Fibroblast of skin of abdomen (primary cell): ENCODE data around the gene IQGAP2.
A peak's percentile ranks its signal among the peaks of the same experiment; 100 is the strongest.
"Not testable (repeated sequence)": the region's sequence is repeated elsewhere in the genome, so short reads cannot be mapped to it uniquely, and the experiment has no call there.

ENCODE experiments used
- DNase-seq: peaks from one replicate; pipeline ENCODE4 v3.0.0-alpha.2; 2013

IQGAP2 gene

DNA sequence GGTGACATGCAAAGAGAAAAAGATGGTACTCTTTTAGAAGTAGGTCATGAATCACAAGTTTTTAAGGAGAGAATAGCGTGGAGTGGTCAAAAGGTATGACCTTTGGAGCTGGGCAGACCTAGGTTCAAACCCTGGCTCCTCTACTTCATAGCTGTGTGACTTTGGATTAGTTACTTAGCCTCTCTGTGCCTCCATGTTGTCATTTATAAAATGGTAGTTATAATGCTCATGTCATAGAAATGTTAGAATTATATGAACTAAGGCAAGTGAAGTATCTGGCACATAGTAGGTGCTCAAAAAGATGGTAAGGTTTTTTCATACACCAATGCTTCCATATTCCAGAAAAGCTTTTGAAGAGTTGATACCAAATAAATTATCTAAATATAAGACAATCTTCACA, 320.2 kb downstream of the IQGAP2 start:
- DNase-seq = no peak

DNA sequence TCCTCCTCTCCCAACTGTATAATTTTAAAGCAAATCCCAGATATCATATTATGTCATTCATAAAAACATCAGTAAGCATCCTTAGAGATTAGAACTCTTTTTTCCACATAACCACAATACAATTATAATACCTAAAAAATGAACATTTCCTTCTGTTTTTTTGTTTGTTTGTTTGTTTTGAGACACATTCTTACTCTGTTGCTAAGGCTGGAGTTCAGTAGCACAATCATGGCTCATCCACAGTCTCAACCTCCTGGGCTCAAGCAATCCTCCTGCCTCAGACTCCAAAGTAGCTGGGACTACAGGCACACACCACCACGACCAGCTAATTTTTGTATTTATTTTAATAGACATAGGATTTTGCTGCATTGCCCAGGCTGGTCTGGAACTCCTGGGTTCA, 320.8 kb downstream of the IQGAP2 start:
- no peak for DNase-seq

- peak; percentile 58 for DNase-seq
These were observed 321.8 kb downstream of the IQGAP2 start for GRCh38 chr5:76724871-76725270.

DNA sequence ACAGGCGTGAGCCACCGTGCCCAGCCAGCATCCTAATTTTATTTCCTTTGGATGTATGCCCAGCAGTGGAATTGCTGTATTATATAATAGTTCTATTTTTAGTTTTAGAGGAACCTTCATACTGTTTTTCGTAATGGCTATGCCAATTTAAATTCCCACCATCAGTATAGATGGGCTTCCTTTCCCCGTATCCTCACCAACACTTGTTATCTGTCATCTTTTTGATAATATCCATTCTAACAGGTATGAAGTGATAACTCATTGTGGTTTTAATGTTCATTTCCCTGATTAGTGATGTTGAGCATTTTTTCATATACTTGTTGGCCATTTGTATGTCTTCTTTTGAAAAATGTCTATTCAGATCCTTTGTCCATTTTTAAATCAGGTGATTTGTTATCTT, 325.9 kb downstream of the IQGAP2 start:
- DNase-seq = no peak

DNA sequence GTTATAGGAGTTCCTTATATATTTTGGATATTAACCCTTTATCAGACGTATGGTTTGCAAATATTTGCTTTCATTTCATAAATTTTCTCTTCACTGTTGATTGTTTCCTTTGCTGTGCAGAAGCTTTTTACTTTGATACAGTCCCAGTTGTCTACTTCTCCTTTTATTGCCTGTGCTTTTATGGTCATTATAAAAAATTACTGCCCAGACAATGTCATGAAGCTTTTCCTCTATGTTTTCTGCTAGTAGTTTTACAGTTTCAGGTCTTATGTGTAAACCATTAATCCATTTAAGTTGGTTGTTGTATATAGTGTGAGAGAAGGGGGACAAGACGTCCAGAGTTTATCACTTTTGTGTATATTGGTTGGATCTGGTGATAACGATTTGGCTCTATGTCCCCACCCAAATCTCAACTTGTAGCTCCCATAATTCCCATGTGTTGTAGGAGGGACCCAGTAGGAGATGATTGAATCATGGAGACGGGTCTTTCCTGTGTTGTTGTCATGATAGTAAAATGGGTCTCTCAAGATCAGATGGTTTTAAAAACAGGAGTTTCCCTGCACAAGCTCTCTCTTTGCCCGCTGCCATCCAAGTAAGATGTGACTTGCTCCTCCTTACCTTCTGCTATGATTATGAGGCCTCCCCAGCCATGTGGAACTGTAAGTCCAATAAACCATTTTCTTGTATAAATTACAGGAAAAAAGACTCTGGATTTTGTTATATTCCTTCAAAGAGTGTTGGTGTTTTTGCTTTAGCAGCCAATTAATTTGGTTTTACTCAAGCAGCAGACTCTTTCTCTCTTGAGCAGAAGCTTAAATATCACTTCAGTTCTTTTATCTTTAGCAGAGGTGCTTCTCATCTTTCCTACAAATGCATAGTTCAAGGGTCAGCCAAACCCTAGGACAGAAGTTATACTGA, 326.5 kb downstream of the IQGAP2 start:
- no peak for DNase-seq

DNA sequence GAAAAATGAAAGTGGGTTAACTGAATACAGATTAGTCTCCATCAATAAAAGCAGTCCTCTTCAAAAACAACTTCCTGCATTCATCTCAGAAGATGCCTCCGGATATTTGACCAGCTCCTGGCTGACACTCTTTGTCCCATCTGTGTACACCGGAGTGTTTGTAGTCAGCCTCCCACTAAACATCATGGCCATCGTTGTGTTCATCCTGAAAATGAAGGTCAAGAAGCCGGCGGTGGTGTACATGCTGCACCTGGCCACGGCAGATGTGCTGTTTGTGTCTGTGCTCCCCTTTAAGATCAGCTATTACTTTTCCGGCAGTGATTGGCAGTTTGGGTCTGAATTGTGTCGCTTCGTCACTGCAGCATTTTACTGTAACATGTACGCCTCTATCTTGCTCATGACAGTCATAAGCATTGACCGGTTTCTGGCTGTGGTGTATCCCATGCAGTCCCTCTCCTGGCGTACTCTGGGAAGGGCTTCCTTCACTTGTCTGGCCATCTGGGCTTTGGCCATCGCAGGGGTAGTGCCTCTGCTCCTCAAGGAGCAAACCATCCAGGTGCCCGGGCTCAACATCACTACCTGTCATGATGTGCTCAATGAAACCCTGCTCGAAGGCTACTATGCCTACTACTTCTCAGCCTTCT, 329.4 kb downstream of the IQGAP2 start:
- no peak for DNase-seq

GRCh38 chr5:76733049-76733417, 329.9 kb downstream of the IQGAP2 start:
- no peak for DNase-seq

- DNase-seq = no peak
These were observed 332.9 kb downstream of the IQGAP2 start for GRCh38 chr5:76735762-76736545.

DNA sequence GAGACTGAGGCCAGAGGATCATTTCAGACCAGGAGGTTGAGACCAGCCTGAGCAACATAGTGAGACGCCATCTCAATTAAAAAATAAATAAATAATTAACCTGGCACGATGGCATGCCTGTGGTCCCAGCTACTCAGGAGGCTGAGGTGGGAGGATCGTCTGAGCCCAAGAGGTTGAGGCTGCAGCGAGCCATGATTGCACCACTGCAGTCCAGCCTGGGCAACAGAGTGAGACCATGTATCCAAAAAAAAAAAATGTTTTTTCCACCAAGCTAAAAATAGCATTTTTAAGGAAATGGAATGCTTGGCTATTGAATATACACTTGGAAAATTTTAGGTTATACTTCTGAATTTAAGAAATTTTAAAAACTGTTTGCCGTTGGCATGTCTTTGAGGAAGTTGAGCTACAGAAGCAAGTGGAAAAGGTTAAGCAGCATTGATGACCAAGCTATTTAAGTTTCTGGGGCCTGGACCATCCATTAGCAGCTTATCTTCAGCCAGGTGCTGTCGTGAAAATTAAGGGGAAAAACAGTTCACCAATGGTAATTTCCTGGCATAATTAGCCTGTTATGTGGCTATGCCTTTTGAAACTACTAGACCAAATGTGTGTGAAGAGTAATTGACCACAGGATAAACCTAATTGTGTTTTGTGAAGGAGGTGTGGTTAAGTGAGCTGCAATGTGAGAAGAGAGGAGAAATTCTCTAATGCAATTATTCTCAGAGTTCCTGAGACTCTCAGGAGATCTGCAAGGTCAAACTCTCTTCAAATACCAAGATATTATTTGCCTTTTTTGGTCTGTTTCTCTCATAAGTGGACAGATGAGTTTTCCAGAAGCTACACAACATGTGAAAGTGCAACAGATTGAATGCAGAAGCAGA, 333.8 kb downstream of the IQGAP2 start:
- no peak for DNase-seq

DNA sequence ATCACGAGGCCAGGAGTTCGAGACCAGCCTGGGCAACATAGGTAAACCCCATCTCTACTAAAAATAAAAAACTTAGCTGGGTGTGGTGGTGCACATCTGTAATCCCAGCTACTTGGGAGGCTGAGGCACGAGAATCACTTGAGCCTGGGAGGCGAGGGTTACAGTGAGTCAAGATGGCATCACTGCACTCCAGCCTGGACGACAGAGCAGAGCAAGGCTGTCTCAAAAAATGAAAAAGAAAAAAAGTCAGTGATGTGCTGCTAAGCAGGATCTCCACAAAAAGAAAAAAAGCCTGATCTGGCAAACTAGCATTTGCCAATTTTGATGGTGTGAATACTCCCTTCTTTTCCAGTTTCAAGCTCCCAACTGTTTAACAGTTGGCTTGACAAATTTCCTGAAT, 334.8 kb downstream of the IQGAP2 start:
- DNase-seq = no peak

DNA sequence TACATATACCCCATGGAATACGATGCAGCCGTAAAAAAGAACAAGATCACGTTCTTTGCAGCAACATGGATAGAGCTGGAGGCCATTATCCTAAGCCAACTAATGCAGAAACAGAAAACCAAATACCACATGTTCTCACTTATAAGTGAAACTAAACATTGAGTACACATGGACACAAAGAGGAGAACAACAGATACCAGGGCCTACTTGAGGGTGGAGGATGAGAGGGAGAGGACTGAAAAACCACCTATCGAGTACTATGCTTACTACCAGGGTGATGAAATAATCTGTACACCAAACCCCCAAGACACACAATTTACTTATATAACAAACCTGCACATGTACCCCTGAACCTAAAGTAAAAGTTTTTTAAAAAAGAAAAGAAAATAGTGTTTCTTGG, 338.4 kb downstream of the IQGAP2 start:
- not testable (repeated sequence) for DNase-seq

DNA sequence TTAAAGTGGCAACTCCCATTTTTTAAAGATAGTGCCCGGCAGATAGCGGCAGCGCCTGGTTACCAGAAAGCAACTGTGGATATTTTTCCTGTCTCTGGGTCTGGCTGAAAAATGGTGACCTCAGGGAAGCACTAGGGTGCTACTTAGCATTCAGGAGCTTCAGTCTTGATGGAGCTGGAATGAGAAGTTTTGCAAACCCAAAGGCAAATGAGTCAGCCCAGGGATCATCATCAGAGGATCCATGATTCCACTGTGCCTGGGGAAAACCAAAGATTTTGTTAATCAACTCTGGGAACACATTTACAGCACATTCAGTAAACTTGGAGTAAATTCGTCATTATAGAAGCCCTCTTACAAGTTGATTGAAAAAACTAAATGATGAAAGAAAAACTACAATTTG, 339.5 kb downstream of the IQGAP2 start:
- DNase-seq = peak; percentile 50

- DNase-seq = no peak
These were observed 341.5 kb downstream of the IQGAP2 start for GRCh38 chr5:76744632-76745031.

DNA sequence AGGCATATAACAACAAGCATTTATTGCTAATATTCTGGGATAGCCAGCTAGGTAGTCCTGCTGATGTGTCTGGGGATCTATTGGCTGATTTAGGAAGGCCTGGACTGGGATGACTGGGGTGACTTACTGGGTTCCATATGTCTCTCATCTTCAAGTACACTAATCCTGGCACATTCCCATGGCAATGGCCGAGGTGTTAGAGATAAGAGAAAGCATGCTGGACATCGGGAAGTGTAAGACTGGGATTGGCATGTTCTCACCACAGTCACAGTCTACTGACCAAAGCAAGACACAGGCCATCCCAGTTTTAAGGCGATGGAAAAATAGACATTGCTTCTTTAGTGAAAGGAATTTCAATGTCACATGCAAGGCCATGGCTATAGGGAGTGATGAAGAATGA, 342.6 kb downstream of the IQGAP2 start:
- DNase-seq = no peak

DNA sequence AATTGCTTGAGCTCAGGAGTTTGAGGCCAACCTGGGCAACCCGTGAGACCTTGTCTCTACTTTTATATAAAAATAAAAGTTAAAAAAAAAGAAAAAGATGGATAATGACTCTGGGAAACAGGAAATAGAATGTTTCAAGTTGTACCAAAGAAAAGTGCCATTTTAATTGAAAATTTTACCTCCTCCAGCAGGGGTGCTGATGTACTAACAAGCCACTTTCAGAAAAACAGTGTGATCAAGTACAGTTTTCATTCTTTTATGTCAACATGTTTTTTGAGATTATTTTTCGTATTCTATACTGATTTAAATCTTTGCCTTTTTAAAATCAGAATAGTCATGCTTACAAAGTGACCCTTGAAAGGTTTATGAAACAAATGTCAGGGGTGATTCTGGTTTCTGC, 343.6 kb downstream of the IQGAP2 start:
- no peak for DNase-seq

GRCh38 chr5:76747706-76748105, 344.6 kb downstream of the IQGAP2 start:
- no peak for DNase-seq

- DNase-seq = no peak
These were observed 348.2 kb downstream of the IQGAP2 start for GRCh38 chr5:76751291-76751690.

DNA sequence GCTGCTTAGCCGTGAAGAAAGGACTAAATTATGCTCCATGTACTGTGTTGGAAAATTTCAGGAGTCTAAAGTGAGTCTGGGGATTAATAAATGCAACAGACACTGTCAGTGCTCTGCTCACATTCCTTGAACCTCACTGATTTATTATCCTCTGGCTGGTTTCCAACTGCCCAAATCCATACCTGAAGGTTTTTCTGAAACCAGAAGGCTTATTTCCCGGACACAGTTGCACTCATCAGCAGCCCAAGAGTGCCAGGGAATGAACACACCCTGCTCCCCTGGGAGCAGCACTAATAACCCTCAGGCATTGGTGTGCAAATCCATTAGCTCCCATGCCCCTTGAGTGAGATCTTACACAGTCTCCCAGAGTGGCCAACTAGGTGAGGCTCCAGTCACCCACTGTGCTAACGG, 351.6 kb downstream of the IQGAP2 start:
- DNase-seq = peak; percentile 17

GRCh38 chr5:76755779-76756637, 352.9 kb downstream of the IQGAP2 start:
- no peak for DNase-seq

GRCh38 chr5:76757049-76757448, 354.0 kb downstream of the IQGAP2 start:
- DNase-seq = no peak
